Stimulated activated CD4-positive, alpha-beta T cell treated with anti-CD3 and anti-CD28 coated beads, TNF-alpha, amount 100 ng/mL, for 1 hour (primary cell): ENCODE data around the gene CASR.

ENCODE experiments used
- DNase-seq, 3 donors: peaks; one replicate each; pipeline ENCODE4 v3.0.0-alpha.2; 2020; ENCODE audit warnings: low read depth in 3 of 3, low spot score in 1 of 3

Gene CASR

GRCh38 chr3:122257644-122258364 is 74.3 kb downstream of the CASR start:
- no peak for DNase-seq

GRCh38 chr3:122258757-122259371 is 75.4 kb downstream of the CASR start:
- peak in 2 of 3 donors; percentile 2 to 4 for DNase-seq

- DNase-seq = no peak
Observed at GRCh38 chr3:122260206-122260605, 76.7 kb downstream of the CASR start.

GRCh38 chr3:122263058-122263457 is 79.6 kb downstream of the CASR start:
- no peak for DNase-seq

- no peak for DNase-seq
Observed at GRCh38 chr3:122263974-122264588, 80.6 kb downstream of the CASR start.

- DNase-seq = no peak
Observed at GRCh38 chr3:122265957-122266356, 82.5 kb downstream of the CASR start.

GRCh38 chr3:122268257-122269024 is 85.0 kb downstream of the CASR start:
- DNase-seq = no peak

GRCh38 chr3:122269045-122269444 is 85.6 kb downstream of the CASR start:
- DNase-seq = no peak

GRCh38 chr3:122271246-122271898 is 87.9 kb downstream of the CASR start:
- no peak for DNase-seq

GRCh38 chr3:122272879-122273278 is 89.4 kb downstream of the CASR start:
- no peak for DNase-seq

- DNase-seq = no peak
Observed at GRCh38 chr3:122273498-122273897, 90.0 kb downstream of the CASR start.

GRCh38 chr3:122281891-122282290 is 98.4 kb downstream of the CASR start:
- DNase-seq = no peak

- no peak for DNase-seq
Observed at GRCh38 chr3:122283796-122284445, 100.5 kb downstream of the CASR start.

- DNase-seq = no peak
Observed at GRCh38 chr3:122284486-122284885, 101.0 kb downstream of the CASR start.

- no peak for DNase-seq
Observed at GRCh38 chr3:122294359-122294758, 110.9 kb downstream of the CASR start.

- no peak for DNase-seq
Observed at GRCh38 chr3:122295266-122296062, 112.0 kb downstream of the CASR start.

GRCh38 chr3:122298239-122298638 is 114.8 kb downstream of the CASR start:
- DNase-seq = no peak

GRCh38 chr3:122299215-122299614 is 115.7 kb downstream of the CASR start:
- no peak for DNase-seq

- DNase-seq = peak in 1 of 3 donors; percentile 4
Observed at GRCh38 chr3:122299872-122300460, 116.5 kb downstream of the CASR start.
